Bronchial epithelial cell (primary cell): ENCODE data around the gene TRIM3. TPM values are rescaled to one million over a fixed set of nuclear protein-coding genes. Genes with fewer than 3 reads are reported as not detected.

ENCODE experiments used
- DNase-seq: peaks from one replicate; pipeline ENCODE4 v3.0.0-alpha.2; 2010; ENCODE audit warnings: low read depth
- FAIRE-seq: peaks from 2 replicates; lab custom pipeline; 2011; peaks lifted over from hg19 to GRCh38; lab: Jason Lieb, UNC
- H3K27me3 ChIP-seq: 2 replicates; pipeline ENCODE4 v1.5.1; 2011; ENCODE audit warnings: low read length; ENCODE audit not compliant: control insufficient read depth, insufficient read depth
- H3K36me3 ChIP-seq: 2 replicates; pipeline ENCODE4 v1.5.1; 2011; ENCODE audit warnings: low read length; ENCODE audit not compliant: control insufficient read depth, insufficient read depth
- H3K4me3 ChIP-seq: 2 replicates; pipeline ENCODE4 v1.5.1; 2011; ENCODE audit warnings: mild to moderate bottlenecking, low read depth, low read length, control low read depth
- total RNA-seq: library from RNA; depleted of rRNA; stranded (reverse); fragments of >200 nt; gene quantifications from 2 replicates; pipeline ENCODE4 v1.2.1, GENCODE V29; 2014
- TF ChIP-seq, protein P1 (sequence below): IDR thresholded peaks from 2 replicates; pipeline ENCODE4 v1.5.1; 2011; ENCODE audit warnings: mild to moderate bottlenecking, moderate library complexity, low read length, control low read depth, inconsistent platforms; ENCODE audit not compliant: insufficient read depth, severe bottlenecking

Gene TRIM3
- total RNA-seq, 1 donor from 2014 or later: 7.6 TPM

DNA sequence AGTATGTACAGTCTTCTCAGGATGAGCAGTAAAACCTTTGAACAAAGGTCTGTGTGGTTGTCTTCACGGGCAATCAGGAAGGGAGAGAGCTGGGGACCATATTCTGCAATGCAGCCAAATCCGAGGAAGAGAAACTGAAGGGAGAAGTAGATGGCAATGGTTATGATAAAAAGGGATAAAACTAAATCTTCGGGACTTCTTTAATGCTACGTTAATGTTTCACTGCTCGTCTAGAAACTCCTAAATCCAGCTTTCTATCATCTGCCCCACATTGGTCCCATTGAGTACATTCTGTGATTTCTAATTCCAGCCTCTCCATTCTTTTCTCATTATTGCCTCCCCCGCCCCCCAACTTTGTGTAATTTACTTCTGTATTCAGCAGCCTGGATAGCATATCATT lies 9.3 kb upstream of the TRIM3 start:
- Histone ChIP-seq H3K4me3 (no peak overlapping the region), H3K27me3 (no peaks in the 10 kb centered on the region), H3K36me3 (peaks cover 14% of the 10 kb centered on the region)
- DNase-seq: no peak
- TF ChIP-seq, protein P1, sequence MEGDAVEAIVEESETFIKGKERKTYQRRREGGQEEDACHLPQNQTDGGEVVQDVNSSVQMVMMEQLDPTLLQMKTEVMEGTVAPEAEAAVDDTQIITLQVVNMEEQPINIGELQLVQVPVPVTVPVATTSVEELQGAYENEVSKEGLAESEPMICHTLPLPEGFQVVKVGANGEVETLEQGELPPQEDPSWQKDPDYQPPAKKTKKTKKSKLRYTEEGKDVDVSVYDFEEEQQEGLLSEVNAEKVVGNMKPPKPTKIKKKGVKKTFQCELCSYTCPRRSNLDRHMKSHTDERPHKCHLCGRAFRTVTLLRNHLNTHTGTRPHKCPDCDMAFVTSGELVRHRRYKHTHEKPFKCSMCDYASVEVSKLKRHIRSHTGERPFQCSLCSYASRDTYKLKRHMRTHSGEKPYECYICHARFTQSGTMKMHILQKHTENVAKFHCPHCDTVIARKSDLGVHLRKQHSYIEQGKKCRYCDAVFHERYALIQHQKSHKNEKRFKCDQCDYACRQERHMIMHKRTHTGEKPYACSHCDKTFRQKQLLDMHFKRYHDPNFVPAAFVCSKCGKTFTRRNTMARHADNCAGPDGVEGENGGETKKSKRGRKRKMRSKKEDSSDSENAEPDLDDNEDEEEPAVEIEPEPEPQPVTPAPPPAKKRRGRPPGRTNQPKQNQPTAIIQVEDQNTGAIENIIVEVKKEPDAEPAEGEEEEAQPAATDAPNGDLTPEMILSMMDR: no peak
- FAIRE-seq: no peak

DNA sequence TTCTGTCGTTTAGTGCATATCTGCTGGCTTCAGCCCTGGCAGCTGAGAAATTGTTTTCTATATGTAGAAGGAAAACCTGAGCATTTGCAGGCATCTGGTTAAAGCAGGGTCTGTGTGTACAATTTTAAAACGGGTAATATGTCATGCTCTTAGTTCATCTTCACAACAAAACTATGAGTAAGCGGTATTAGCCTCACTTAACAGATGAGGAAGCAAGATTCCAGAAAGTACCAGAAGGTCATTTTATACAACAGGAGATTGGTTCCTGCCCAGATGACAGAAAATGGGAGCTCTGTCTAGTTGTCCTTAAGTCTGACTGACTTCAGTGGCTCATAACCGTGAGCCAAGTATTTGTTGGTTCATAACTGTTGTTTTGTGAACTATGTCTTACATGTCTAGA lies 8.7 kb upstream of the TRIM3 start:
- TF ChIP-seq, protein P1: no peak
- no peaks in the 10 kb centered on the region for H3K27me3 ChIP-seq
- DNase-seq (no peak), FAIRE-seq (no peak)
- H3K4me3 ChIP-seq: peak overlapping the region; percentile 75
- H3K36me3 ChIP-seq: peaks cover 18% of the 10 kb centered on the region

DNA sequence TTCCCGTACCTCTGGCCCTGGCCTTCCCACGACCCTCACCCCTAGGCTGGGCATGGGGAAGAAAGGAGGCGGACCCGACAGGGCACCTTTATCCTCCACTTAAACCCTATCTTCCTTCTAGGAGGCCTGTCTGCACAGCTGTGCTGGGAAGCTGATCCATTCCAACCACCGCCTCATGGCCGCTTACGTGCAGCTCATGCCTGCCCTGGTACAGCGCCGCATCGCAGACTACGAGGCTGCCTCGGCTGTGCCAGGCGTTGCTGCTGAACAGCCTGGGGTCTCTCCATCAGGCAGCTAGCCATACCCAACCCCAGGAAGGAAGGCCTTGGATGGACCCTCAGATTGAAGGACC lies 8.2 kb upstream of the TRIM3 start:
- no peak for DNase-seq
- FAIRE-seq: no peak
- Histone ChIP-seq H3K36me3 (peaks cover 23% of the 10 kb centered on the region), H3K4me3 (peak overlapping the region; percentile 75), H3K27me3 (no peaks in the 10 kb centered on the region)
- TF ChIP-seq, protein P1: no peak

DNA sequence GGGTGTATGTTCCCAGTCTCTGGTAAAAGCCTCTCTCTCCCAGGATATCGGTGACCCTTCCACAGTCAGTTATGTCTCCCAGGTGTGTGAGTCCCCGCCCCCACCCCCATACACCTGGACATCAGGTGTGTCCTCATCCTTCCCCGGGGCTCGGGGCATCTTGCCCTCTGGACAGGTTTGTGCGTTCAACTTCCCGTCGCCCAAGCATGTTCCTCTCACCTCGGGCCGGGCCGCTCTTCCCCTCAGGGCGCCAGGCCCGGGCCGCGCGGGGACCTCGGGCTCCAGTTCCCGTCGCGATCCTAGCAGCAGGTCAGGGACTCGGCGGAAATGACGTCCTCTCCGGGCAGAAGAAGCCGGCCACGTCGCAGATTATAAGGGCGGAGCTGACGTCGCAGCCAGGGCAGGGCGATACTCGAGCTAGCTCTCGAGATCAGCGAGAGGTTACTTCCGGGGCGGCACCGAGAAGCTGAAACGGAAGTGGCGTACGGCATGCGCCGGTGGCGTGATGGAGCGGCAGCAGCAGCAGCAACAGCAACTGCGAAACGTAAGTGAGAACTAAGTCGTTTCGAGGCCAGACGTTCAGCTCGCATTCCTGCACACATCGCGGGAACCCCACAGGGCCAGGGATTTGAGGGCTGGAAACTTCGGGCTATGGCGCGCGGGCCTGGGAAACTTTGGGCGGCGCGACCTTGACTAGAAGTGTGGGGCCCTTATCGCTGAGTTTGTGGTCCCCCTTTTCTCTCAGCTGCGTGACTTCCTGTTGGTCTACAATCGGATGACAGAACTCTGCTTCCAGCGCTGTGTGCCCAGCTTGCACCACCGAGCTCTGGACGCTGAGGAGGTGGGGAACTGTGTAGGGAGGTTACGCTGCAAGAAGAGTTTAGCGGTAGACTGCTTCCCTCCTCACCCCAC lies 7.5 kb upstream of the TRIM3 start, which contains the start of the genes ARFIP2 and TIMM10B:
Gene ARFIP2, minus strand, starts transcription at position 320 of the 912 bp plus-strand sequence. CDS start 910 bp downstream, outside the sequence.
Gene TIMM10B, plus strand, starts transcription at position 490 of the 912 bp plus-strand sequence. Its CDS starts 16 bp downstream, at position 506.
- DNase-seq (peak; percentile 95), FAIRE-seq (no peak)
- H3K27me3 ChIP-seq: no peaks in the 10 kb centered on the region
- H3K4me3 ChIP-seq: peak within 1 kb of the TSS; percentile 75
- H3K36me3 ChIP-seq: peaks cover 24% of the 10 kb centered on the region
- TF ChIP-seq, protein P1: no peak

DNA sequence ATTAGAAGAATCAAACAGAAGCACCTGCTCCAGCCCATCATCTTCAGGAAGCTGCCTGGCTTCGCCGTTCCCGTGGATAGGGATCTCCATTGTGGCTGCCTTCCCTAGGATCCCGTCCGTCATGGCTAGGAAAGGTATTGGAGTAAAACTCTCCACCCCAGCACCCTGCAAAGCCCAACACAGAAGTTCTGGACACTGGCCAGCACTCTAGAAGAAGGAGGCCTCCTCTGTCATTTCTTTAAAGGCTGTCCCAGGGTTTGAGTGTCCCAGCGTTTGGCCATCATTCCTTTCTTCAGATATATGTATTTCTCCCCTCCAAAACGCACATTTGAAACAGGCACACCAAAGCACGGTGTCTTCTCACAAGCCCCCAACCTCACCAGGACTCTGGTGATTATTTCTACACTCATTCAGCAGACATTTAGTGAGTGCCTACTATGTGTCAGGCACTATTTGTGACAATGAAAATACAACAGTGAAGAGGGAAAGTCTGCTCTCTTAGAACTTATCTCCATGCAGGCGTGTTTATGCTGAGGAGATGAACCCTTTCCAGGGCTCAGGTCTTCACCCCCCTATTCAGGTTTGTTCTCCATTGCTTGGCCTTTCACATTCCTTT lies 6.7 kb upstream of the TRIM3 start:
- H3K36me3 ChIP-seq: peaks cover 22% of the 10 kb centered on the region
- DNase-seq: no peak
- peak overlapping the region; percentile 75 for H3K4me3 ChIP-seq
- no peak for FAIRE-seq
- H3K27me3 ChIP-seq: no peaks in the 10 kb centered on the region
- TF ChIP-seq, protein P1: no peak
